ENCODE data around the gene UGT1A5. TPM values are rescaled to one million over a fixed set of nuclear protein-coding genes. Genes with fewer than 3 reads are reported as not detected.

The UGT1A5 gene
- total RNA-seq, 2 donors from 2014 or later = not detected

- H3K9me3 Mint-ChIP-seq = no peaks in the 10 kb centered on the region
- no peak for ATAC-seq
- no peak overlapping the region for H3K27ac Mint-ChIP-seq
- H3K36me3 Mint-ChIP-seq = no peaks in the 10 kb centered on the region
- no peak for DNase-seq (ENCODE audit: low spot score in 2 of 2)
Measured at GRCh38 chr2:233758141-233758540, 45.4 kb downstream of the UGT1A5 start.

GRCh38 chr2:233758849-233759248 is 46.1 kb downstream of the UGT1A5 start:
- H3K27ac Mint-ChIP-seq = no peak overlapping the region
- DNase-seq (ENCODE audit: low spot score in 2 of 2) (no peak), ATAC-seq (no peak)
- H3K9me3 Mint-ChIP-seq = no peaks in the 10 kb centered on the region
- H3K36me3 Mint-ChIP-seq = no peaks in the 10 kb centered on the region

DNA sequence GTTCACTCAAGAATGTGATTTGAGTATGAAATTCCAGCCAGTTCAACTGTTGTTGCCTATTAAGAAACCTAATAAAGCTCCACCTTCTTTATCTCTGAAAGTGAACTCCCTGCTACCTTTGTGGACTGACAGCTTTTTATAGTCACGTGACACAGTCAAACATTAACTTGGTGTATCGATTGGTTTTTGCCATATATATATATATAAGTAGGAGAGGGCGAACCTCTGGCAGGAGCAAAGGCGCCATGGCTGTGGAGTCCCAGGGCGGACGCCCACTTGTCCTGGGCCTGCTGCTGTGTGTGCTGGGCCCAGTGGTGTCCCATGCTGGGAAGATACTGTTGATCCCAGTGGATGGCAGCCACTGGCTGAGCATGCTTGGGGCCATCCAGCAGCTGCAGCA is 47.3 kb downstream of the UGT1A5 start, which contains the start of gene UGT1A1:
Gene UGT1A1 (plus strand): TSS at position 228 of the 400 bp plus-strand sequence. CDS start 18 bp downstream, at position 246.
- no peak within 1 kb of the TSS for H3K27ac Mint-ChIP-seq
- H3K36me3 Mint-ChIP-seq = no peaks in the 10 kb centered on the region
- ATAC-seq (no peak), DNase-seq (ENCODE audit: low spot score in 2 of 2) (no peak)
- no peaks in the 10 kb centered on the region for H3K9me3 Mint-ChIP-seq

DNA sequence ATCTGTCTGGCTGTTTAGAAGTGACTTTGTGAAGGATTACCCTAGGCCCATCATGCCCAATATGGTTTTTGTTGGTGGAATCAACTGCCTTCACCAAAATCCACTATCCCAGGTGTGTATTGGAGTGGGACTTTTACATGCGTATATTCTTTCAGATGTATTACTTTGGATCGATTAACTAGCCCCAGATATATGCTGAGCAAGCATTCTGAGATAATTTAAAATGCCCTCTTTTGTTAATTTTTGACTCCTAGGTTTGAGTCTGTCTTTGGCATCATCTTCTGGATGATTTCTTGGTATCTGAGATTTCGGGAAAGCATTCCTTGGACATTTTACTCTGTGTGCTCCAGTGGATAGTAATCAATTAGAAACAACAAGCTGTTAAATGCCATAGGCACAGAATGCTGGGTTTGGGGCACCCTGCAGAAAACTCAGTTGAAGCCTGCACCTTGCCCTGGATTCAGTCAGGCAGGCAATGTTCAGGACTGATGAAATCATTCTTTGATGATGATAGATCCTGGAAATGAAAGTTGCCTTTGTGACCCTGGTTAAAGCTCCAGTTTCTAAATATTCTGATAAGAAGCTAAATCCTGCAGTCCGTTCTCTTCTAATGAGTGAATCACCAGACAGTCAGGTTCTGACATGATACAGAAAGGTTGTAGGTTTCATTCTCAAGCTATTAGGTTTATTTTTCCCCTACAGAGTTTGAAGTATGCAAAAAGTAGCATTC is 48.5 kb downstream of the UGT1A5 start:
- H3K36me3 Mint-ChIP-seq = no peaks in the 10 kb centered on the region
- no peak overlapping the region for H3K27ac Mint-ChIP-seq
- DNase-seq (ENCODE audit: low spot score in 2 of 2) (no peak), ATAC-seq (no peak)
- H3K9me3 Mint-ChIP-seq = no peaks in the 10 kb centered on the region

DNA sequence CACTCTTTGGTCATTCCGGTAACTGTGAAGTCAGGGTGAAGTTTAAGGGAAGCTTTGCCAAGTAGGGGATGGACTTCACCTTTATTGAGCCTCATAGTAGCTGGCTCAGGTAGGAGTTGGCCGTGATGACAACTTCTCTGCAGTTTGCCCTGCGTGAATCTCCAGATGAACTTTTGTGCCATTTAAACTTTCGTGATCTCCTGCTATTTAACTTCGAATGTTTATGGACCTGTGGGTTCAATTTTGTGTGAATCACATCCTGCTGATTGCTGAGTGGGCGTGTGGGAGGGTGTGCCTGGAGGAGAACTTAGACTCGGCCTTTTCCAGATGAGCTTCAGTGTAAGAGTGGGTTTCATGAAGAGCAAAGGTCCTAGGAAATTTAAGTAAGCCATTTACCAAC is 51.6 kb downstream of the UGT1A5 start:
- no peaks in the 10 kb centered on the region for H3K9me3 Mint-ChIP-seq
- no peak for DNase-seq (ENCODE audit: low spot score in 2 of 2)
- H3K36me3 Mint-ChIP-seq = no peaks in the 10 kb centered on the region
- no peak overlapping the region for H3K27ac Mint-ChIP-seq
- no peak for ATAC-seq

DNA sequence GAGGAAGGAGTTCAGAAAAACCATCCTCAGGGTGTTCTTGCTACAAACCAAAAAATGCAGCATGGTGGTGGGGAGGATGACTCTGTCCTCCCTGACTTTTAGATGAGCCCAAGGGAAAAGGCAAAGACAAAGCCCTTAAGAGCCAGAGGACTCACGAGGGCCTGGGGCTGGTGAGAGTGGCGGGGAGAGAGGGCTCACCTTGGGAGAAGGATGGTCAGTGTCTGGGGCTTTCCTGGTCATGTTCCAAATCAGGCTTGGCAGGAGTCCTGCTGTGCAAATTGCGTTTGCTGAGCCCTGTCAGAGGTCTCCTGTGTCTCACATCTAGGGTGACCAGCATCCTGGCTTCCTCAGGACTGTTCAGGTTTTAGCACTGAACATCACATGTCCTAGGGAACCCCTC is 52.1 kb downstream of the UGT1A5 start:
- Mint-ChIP-seq H3K9me3 (no peaks in the 10 kb centered on the region), H3K27ac (no peak overlapping the region), H3K36me3 (no peaks in the 10 kb centered on the region)
- no peak for ATAC-seq
- DNase-seq (ENCODE audit: low spot score in 2 of 2) = no peak

DNA sequence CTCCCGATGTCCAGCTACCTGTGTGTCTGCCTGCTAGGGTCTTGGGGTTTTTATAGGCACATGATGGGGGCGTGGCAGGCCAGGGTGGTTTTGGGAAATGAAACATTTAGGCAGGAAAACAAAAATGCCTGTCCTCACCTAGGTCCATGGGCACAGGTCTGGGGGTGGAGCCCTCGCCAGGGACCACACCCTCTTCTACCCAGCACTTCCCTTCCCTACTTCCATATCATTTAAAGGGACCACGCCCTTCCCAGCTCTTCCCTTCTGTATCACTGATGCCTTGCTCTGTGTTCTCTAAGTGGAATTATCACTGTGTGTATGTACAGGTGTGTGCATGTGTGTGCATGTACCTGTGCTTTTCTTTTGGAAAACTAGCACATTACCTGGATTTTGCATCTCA is 53.7 kb downstream of the UGT1A5 start:
- Mint-ChIP-seq H3K9me3 (no peaks in the 10 kb centered on the region), H3K27ac (no peak overlapping the region)
- ATAC-seq = no peak

GRCh38 chr2:233768076-233768475 is 55.4 kb downstream of the UGT1A5 start:
- DNase-seq (ENCODE audit: low spot score in 2 of 2) = no peak
- Mint-ChIP-seq H3K27ac (no peak overlapping the region), H3K9me3 (no peaks in the 10 kb centered on the region), H3K36me3 (no peaks in the 10 kb centered on the region)
- ATAC-seq = no peak

More for the DNA sequence above, 53.7 kb downstream of the UGT1A5 start:
- no peak for DNase-seq (ENCODE audit: low spot score in 2 of 2)
- H3K36me3 Mint-ChIP-seq = no peaks in the 10 kb centered on the region

- no peak for DNase-seq (ENCODE audit: low spot score in 2 of 2)
- no peak for ATAC-seq
- Mint-ChIP-seq H3K27ac (no peak overlapping the region), H3K9me3 (no peaks in the 10 kb centered on the region), H3K36me3 (no peaks in the 10 kb centered on the region)
Measured at GRCh38 chr2:233769260-233769659, 56.6 kb downstream of the UGT1A5 start.

DNA sequence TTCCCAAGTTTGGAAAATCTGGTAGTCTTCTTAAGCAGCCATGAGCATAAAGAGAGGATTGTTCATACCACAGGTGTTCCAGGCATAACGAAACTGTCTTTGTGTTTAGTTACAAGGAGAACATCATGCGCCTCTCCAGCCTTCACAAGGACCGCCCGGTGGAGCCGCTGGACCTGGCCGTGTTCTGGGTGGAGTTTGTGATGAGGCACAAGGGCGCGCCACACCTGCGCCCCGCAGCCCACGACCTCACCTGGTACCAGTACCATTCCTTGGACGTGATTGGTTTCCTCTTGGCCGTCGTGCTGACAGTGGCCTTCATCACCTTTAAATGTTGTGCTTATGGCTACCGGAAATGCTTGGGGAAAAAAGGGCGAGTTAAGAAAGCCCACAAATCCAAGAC is 59.4 kb downstream of the UGT1A5 start:
- Mint-ChIP-seq H3K9me3 (peaks cover 12% of the 10 kb centered on the region in 2 donors), H3K27ac (no peak overlapping the region), H3K36me3 (peaks cover 12 to 20% of the 10 kb centered on the region in 2 donors)
- DNase-seq (ENCODE audit: low spot score in 2 of 2) (no peak), ATAC-seq (no peak)

GRCh38 chr2:233772583-233772982 is 59.9 kb downstream of the UGT1A5 start:
- peaks cover 12% of the 10 kb centered on the region in 2 donors for H3K9me3 Mint-ChIP-seq
- ATAC-seq (no peak), DNase-seq (ENCODE audit: low spot score in 2 of 2) (no peak)
- H3K27ac Mint-ChIP-seq = no peak overlapping the region
- peaks cover 14 to 22% of the 10 kb centered on the region in 2 donors for H3K36me3 Mint-ChIP-seq

DNA sequence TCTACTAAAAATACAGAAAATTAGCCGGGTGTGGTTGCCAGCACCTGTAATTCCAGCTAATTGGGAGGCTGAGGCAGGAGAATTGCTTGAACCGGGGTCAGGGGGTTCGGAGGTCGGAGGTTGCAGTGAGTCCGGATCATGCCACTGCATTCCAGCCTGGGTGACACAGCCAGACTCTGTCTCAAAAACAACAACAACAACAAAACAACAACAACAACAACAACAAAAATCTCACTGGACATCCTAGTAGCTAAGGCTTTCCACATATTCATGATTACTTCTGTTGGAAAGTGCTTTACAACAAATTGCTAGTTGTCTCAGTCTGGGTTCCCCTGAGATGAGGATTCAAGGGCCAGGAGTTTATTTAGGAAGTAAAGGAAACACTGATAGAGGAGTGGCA is 61.1 kb downstream of the UGT1A5 start:
- no peak for ATAC-seq
- H3K9me3 Mint-ChIP-seq = peaks cover 12% of the 10 kb centered on the region in 2 donors
- DNase-seq (ENCODE audit: low spot score in 2 of 2) = no peak

DNA sequence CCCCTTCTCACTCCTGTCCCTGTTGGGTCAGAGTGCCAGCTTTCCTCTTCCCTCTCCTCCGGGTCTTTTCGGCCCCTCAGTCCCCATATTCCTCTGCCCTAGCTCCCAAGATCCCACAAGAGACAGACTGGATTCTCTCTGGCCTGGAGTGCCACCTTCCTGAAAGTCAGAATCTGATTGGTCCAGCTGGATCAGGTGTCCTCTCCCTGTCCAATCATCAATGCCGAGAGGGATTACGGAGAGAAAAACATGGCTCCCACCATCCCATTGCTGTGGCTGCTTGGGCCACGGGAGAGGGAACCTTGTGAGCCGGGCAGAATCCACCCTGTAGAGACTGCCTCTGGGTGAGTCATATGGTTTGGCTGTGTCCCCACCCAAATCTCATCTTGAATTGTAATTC is 62.7 kb downstream of the UGT1A5 start:
- H3K36me3 Mint-ChIP-seq = peaks cover 19 to 22% of the 10 kb centered on the region in 2 donors
- no peak for DNase-seq (ENCODE audit: low spot score in 2 of 2)
- ATAC-seq = no peak
- no peak overlapping the region for H3K27ac Mint-ChIP-seq
- peaks cover 12 to 17% of the 10 kb centered on the region in 2 donors for H3K9me3 Mint-ChIP-seq

More for the DNA sequence above, 61.1 kb downstream of the UGT1A5 start:
- Mint-ChIP-seq H3K36me3 (peaks cover 19 to 22% of the 10 kb centered on the region in 2 donors), H3K27ac (no peak overlapping the region)

GRCh38 chr2:233778030-233778429 is 65.3 kb downstream of the UGT1A5 start, which contains the start of gene MROH2A:
TSS of gene MROH2A (plus strand) at chr2:233778330. CDS start at chr2:233779359, 1,029 bp downstream.
- H3K27ac Mint-ChIP-seq = no peak within 1 kb of the TSS
- DNase-seq (ENCODE audit: low spot score in 2 of 2) (no peak), ATAC-seq (no peak)
- peaks cover 19 to 22% of the 10 kb centered on the region in 2 donors for H3K36me3 Mint-ChIP-seq
- peaks cover 12 to 17% of the 10 kb centered on the region in 2 donors for H3K9me3 Mint-ChIP-seq

DNA sequence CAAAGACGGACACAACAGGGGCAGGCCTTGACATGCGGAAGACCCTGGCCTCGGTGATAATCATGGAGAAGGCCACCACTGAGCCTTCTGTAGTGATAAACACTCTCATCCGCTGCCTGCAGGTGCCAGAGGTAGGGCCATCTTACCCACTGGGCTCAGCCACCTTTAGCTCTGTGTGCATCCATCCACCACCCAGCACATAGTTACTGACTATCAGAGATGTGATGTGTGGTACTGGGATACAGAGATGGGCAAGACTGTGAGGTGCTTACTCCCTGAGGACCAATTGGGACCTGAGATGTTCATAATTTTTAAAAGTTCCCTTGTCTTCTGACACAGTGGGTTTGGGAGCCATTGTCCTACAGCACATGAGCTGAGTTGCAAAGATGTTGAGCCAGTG is 67.0 kb downstream of the UGT1A5 start:
- ATAC-seq (no peak), DNase-seq (ENCODE audit: low spot score in 2 of 2) (no peak)
- no peak overlapping the region for H3K27ac Mint-ChIP-seq
- H3K9me3 Mint-ChIP-seq = peaks cover 12 to 17% of the 10 kb centered on the region in 2 donors
- H3K36me3 Mint-ChIP-seq = peaks cover 19 to 22% of the 10 kb centered on the region in 2 donors

- Mint-ChIP-seq H3K9me3 (peaks cover 8 to 11% of the 10 kb centered on the region in 2 donors), H3K27ac (no peak overlapping the region), H3K36me3 (peaks cover 14 to 16% of the 10 kb centered on the region in 2 donors)
- DNase-seq (ENCODE audit: low spot score in 2 of 2) (no peak), ATAC-seq (no peak)
Measured at GRCh38 chr2:233780771-233781170, 68.1 kb downstream of the UGT1A5 start.

GRCh38 chr2:233789554-233789953 is 76.8 kb downstream of the UGT1A5 start:
- Mint-ChIP-seq H3K27ac (no peak overlapping the region), H3K9me3 (peaks cover 0 to 7% of the 10 kb centered on the region in 2 donors), H3K36me3 (peaks cover 0 to 8% of the 10 kb centered on the region in 2 donors)
- DNase-seq (ENCODE audit: low spot score in 2 of 2) = no peak
- no peak for ATAC-seq

Data from activated naive CD4-positive, alpha-beta T cell treated with anti-CD3 and anti-CD28 coated beads, Interleukin-2, amount 50 U/mL, for 72 hours (primary cell).